NCI-H2107 treated with DMSO at 0.1 percent for 48 hours (cell line): ENCODE measurements around the gene CARD14.

Experiments
- DNase-seq: peaks from one replicate; lab custom pipeline; 2025; ENCODE audit not compliant: unreplicated experiment; lab: John Stamatoyannopoulos, UW

CARD14 gene

DNA sequence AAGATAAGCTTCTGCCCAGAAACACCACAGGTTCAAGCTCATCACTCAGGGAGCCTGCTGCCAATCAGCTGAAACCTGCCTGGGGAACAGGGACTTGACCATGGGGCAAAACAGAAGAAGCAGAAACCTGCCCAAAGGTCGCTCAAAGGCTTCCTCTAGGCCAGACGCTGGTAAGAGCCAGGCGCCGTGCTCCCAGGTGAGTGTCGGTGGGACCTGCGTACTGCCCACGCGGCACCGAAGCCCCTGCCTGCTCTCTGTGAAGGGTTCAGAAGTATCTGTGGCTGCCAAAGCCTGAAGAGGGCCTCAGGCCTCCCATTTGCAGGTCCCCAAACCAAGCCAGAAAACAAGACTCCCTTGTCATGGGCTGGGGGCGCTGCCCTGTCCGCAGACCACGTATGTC, 39.9 kb downstream of the CARD14 start:
- no peak for DNase-seq

DNA sequence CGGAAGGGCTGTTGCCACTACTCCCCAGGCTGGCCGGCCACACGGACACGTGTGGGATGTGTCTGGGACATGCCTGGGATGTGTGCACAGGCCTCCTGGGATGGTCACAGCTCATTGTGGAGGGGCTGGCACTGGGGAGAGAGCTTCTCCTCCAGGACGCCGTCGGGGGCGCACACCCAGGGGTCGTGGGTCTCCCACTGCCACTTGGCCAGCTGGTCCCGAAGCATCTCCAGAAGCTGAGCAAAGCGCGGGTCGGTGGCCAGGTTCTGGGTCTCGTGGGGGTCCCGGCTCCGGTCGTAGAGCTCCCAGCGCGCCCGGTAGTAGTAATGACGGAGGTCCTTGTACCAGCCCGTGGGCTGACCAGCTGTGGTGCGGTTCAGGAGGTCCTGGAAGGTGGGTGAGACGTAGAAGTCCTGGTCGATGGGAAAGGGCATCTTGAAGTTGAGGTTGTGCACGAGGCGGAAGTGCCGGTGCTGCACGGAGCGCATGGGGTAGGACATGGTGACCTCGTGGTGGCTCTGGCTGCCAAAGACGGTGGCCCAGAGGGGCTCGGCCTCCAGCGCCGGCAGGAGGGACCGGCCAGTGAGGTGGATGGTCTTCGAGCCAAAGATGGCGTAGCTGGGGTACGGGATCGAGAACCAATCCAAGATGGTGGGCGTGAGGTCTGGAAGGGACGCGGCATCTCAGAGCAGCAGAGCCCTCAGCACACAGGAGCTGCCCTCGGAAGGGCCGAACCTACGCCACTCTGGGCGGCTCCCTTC, 40.7 kb downstream of the CARD14 start:
- no peak for DNase-seq

DNA sequence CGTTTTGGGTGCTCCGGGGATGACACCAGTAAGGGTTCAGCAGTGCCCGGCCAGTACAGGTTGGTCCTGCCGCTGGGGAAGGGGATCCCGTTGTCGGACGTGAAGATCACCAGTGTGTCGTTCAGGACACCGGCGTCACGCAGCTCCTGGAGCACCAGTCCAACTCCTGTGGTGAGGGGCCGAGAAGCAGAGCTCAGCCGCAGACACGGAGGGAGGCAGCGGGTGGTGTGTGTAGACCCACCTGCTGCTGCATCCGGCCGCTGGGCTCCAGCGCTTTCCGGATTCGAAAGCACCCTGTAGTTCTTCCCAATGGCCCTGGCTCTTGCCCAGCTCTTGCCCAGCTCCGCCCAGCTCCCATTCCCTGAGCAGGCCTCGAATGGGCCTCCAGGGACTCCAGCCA, 42.3 kb downstream of the CARD14 start:
- DNase-seq: peak; percentile 84

DNA sequence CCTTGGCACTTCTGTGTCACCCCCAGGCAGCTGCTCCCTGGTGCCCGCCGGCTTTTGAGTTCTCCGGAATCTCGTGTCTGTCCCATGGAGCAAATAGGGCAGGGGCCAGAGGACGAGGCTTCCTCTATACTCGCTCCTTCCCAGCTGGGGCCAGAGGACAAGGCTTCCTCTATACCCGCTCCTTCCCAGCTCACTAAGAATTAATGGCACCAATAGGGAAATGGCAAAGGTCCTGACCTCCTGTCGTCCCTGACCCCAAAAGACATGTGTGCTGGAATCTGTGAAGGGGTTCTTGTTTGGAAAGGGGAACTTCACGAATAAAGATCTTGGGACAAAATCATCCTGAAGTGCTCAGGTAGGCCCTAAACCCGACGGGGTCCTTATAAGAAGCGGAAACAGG, 42.7 kb downstream of the CARD14 start:
- no peak for DNase-seq

DNA sequence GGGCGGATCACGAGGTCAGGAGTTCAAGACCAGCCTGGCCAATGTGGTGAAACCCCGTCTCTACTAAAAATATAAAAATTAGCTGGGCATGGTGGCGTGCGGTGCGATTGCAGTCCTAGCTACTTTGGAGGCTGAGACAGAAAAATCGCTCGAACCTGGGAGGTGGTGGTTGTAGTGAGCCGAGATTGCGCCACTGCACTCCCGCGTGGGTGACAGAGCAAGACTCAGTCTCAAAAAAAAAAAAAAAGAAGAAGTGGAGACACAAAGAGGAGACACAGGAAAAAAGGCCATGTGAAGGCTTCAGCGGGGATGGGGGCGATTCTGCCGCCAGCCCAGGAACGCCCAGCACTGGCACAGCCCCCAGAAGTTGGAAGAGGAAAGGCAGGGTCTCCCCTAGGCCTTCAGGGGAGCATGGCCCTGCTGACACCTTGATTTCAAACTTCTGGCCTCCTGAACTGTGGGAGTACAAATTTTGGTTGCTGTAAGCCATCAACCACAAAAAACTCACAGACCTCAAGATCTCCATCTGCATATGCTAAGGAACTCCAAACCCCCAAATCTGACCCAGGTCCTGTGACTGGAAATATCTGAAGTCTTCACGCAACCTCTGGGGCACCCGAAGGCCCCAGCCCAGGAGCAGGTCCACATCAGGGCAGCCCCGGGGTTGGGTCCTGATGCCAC, 43.3 kb downstream of the CARD14 start:
- DNase-seq: no peak

DNA sequence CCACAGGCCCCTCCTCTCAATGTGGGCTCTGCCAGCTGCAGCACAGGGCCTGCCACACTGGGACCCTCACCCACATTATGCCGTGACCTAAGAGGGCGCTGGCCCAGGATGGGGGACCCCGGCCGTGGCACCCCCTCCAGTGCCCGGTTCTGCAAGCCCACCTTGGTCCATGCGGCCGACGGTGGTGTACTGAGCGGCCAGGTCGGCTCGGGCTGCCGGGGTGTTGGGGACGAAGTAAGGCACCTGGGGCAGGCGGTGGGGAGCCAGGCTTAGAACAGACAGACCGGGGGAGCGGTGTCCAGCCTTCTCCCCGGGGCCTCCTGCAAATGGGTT, 43.8 kb downstream of the CARD14 start:
- no peak for DNase-seq

DNA sequence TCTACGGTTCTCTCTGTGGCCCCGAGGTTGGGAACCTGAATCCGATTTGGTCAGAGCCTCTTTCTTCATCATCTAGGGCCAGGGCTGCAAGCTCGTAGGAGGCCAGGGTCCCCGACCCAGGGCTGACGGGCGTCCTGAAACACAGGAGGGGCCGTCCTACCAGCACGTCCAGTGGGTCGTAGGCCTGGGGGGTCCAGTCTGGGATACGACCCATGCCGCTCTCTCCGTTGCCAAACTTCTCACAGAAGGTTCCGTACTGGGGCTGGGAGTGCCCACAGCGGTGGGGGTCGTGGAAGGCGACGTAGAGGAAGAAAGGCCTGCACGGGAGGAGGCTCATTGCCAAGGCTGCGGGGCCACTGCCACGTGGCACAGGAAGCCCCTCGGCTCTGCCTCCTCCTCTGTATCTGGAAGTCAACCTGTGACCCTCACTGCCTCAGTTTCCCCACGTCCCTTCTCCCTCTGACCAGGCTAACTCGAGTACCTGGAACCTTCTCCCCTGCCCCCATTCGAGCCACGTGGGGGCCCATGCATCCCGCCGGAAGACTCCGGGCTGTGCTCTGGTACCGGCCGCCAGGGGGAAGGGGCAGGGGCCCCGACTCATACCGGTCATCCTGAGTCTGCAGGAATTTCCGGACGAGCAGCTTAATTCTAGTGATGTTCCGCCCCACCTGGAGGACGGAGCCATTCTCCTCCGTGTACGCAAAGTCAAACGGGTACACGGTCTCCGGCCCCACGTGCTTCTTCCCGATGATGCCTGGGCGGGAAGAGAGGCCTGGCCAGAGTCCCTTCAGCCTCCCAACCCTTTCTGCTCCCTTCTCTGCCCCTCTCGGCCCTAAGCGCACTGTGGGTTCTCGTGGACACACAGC, 44.4 kb downstream of the CARD14 start:
- DNase-seq: no peak

DNA sequence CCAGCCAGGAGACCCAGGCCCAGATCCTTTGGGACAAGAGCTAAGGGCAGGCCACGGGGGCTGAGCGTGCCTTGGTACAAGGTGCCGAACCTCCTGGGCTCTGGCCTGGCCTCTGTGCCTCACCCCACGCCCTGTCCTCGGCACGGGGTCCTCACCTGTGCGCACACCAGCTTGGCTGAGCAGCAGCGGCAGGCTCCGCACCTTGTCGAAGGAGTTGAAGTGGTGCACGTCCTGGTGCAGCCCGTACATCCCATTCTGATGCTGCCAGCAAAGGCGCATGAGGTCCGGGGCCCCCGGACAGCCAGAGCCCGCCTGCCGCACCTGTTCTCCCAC, 45.0 kb downstream of the CARD14 start:
- DNase-seq: no peak

DNA sequence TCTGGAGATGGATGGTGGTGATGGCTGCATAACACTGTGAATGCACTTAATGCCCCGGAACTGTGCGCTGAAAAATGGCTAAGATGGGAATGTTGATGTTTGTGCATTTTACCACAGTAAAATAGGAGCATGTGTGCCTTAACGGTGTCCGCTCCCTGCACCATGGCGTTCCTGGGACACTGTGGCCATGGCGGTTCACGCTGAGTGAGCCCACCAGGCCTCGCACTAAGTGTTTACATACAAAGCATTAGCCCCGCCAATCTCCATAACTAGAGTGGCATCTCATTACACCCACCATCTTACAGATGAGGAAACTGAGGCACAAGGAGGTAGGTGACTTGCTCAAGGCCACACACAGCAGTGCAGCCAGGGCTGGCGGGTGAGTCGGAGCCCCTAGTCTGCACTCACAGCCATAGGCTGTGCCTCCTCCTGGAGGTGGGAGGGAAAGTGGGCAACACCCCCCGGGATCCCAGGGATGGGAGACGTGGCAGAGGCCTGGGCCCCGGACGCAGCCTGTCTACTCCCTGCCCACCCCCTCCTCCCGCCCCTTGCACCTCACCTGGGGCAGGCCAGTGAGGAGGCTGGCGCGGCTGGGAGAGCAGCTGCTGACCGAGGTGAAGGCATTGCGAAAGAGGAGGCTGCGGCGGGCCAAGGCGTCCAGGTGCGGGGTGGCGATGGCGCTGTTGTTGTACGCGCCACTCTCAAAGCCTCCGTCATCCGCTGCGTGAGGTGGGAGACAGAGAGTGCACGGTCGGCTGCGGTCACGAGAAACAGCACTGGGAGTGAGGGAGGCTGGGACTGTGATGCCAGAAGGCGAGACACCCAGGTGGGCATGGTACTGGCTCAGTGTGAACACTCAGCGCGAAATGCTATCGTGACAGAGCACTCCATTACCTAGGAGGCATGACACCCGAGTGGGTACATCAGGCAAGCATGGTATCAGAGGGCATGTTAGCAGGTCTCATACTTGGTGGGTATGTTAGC, 46.9 kb downstream of the CARD14 start:
- no peak for DNase-seq

DNA sequence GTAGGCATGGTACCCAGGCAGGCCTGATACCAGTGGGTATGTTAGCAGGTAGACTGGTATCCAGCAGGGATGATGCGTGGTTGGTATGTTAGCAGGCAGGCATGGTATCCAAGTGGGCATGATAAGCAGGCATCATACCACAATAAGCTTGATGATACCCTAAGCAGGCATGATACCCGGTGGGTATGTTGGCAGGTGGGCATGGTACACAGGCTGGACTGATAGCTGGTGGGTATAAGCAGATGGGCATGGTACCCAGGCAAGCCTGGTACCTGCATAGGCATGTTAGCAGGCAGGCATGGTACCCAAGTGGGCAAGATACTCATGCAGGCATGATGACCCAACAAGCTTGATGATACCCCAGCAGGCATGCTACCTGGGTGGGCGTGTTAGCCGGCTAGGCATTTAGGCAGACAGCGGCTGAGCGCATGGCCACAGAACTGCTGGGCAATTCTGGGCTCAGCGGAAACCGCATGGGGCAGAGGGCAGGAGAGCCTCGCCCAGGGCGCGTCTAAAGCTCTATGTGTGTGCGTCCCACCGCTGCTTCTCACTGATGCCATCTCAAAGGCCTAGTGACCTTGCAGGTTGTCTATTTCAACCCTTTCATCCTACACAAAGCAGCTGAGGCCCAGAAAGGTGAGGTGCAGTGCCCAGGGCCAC, 48.0 kb downstream of the CARD14 start:
- no peak for DNase-seq

DNA sequence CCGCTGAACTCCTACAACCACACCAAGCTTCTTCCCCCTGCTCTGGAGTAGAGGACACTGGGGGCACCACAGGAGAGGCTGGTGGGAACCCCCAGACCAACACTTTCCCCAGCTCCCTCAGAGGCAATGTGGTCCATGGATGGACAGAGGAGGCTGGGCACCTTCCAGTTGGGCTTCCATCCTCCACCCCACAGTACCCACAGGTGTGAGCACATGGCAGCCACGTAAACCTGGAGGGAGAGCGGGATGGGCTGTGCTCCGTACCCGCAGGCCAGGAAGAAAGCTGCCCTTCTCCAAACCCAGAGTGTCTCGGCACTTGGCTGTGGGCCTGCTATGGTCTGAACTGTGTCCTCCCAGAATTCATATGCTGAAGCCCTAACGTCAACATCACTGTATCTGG, 48.6 kb downstream of the CARD14 start:
- DNase-seq: no peak

DNA sequence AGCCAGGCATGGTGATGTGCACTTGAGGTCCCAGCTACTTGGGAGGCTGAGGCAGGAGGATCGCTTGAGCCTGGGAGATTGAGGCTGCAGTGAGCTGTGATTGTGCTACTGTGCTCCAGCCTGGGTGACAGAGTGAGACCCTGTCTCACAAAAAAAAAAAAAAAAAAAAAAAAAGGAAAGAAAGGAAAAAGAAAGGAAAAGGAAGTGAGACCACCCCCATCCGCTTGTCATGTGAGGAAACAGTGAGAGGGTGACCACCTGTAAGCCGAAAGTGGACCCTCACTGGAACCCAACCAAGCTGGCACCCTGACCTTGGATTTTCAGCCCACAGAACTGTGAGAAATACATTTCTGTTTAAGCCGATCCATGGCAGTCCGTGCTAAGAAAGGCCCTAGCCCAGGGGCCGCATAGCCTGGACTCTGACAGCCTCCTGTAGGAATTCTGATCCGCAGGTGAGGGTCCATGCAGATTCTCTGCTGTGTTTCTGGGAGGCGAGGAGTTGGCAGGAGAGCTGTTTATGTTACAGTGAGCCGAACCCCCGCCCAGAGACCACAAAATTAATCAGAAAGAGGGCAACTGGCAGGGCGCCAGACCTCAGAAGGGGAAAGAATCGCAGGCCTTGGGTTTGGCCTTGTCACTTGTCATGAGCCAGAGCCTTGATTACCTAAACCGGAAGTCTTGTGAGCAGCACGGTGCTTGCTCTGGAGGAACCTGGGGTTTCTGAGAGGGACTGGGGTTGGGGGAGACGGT, 49.4 kb downstream of the CARD14 start:
- DNase-seq: peak; percentile 79

DNA sequence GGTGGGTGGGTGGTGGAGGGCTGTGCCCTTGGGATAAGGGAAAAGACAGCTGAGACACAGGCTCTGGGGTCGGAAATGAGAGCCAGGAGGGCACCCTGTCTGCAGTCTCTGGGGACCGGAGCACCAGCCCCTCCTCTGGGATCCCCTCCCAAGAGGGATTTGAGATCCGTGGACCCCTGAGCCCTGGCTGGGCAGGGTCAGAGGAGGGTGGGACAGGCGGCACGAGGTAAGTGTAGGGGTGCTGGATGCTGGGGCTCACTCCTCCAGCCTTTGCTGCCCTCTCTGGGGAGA, 49.9 kb downstream of the CARD14 start:
- no peak for DNase-seq

DNA sequence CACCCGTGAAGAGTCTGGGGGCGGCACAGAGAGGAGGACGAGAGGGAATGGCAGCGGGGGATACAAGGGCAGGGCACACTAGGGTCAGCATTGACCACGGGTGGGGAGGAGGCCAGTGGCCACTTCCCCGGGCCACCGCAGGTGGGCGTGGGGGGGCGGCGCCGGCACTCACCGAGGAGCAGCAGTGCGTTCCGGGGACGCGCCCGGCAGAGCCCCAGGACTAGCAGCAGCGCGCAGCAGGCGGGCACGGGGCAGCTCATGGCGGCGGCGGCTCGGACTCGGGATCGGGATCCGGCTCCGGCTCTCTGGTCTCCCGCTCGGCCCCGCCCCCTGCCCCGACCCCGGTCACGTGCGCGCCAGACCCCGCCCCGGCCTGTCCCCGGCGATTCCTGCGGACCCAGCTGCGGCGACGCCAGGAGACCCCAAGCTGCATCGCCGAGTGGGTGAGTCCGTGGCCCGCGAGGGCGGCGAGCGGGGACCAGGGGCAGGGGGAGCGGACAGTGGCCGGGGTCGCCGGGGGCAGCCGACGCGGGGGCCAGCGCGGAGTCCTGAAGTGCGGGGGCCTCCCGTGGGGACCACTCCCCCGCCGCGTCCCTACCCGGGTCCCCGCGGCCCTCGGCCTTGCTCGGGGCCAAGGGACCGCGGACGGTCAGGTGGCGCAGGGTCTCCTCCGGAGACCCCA, 50.4 kb downstream of the CARD14 start, which contains the start of the genes SGSH and SLC26A11:
SGSH (minus strand) TSS at position 280 of the 682 bp plus-strand sequence; CDS start at position 260, 20 bp downstream.
SLC26A11 (plus strand) TSS at position 374 of the 682 bp plus-strand sequence. CDS start 1,134 bp downstream, outside the sequence.
- peak; percentile 2 for DNase-seq

DNA sequence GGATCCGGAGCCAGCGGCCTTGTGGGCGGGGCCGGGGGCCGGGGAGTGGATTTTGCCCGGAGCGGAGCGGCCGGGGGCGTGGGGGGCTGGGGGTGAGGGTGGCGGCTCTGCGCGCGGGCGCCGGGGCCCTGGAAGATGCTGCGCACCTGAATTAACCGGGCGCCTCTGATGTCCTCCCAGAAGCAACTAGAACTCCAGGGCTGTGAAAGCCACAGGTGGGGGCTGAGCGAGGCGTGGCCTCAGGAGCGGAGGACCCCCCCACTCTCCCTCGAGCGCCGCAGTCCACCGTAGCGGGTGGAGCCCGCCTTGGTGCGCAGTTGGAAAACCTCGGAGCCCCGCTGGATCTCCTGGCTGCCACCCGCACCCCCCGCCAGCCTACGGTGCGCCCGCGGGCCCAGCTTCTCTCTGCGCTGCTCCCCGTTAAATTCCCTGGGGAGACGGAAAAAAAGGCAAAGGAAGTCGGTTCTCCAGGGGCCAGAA, 50.9 kb downstream of the CARD14 start:
- DNase-seq: no peak

DNA sequence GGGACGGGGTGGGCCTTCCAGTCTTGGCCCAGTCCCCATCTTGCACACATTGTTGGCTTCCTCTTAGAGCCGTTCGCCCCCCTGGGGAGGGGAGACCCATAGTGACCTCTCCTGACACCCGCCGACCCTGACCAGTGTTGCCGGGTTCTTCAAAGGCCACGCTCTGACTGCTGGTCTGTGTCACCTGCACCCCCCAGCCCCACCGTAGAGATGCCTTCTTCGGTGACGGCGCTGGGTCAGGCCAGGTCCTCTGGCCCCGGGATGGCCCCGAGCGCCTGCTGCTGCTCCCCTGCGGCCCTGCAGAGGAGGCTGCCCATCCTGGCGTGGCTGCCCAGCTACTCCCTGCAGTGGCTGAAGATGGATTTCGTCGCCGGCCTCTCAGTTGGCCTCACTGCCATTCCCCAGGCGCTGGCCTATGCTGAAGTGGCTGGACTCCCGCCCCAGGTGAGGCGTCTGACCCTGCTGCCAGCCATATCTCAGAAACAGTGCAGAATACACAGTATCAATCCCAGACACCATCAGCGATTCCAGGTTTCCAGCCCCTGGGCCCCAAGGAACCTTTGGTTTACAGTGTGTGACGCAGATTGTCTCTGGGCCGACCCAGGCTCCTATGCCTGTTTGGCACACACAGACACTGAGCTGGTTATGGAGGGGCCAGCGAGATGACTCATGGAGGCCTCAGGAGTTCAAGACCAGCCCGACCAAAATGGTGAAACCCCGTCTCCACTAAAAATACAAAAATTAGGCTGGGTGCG, 51.7 kb downstream of the CARD14 start:
- DNase-seq: no peak

DNA sequence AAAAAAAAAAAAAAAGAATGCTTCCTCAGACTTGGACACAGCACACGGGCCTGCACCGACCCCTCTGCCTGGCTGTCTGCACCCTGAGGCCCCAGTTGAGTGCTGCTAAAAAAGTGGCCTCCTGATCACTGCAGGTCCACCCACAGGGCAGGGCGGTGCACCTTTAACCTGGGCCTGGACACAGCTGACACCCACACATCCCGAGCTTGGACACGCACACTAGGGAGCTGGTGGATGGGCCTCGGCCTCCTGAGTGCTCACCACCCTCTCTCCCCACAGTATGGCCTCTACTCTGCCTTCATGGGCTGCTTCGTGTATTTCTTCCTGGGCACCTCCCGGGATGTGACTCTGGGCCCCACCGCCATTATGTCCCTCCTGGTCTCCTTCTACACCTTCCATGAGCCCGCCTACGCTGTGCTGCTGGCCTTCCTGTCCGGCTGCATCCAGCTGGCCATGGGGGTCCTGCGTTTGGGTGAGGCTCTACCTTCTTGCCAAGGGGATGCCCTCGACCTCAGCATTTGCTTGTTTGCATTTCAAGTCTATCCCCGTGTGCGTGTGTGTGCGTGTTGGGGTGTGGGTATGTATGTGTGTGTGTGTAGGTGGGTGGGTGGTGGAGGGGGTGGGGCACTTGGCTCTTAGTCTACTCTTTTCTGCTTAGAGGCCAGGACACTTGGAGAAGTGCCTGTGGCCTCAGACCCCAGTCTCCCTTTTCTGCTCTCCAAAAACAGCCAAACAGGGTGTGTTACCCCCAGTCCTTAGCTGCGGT, 52.7 kb downstream of the CARD14 start:
- no peak for DNase-seq
